ENCODE data around the gene SMYD2.

The SMYD2 gene

GRCh38 chr1:214372092-214372491, 91.1 kb downstream of the SMYD2 start:
- TF ChIP-seq FOXK2 (IDR thresholded peaks at IDR 0.05): no peak
- TF ChIP-seq ZNF384 (IDR thresholded peaks at IDR 0.05): no peak
- TF ChIP-seq L3MBTL2 (conservative IDR thresholded peaks at IDR 0.05): no peak
- no peak for TF ChIP-seq FOXM1 (IDR thresholded peaks at IDR 0.05; ENCODE audit: borderline replicate concordance)
- TF ChIP-seq HDGF (IDR thresholded peaks at IDR 0.05; ENCODE audit: borderline replicate concordance): no peak
- no peak for TF ChIP-seq SP1 (IDR thresholded peaks at IDR 0.05)
- no peak for TF ChIP-seq CTBP1 (IDR thresholded peaks at IDR 0.05; ENCODE audit: borderline replicate concordance)
- no peak for TF ChIP-seq ELF4 (IDR thresholded peaks at IDR 0.05)
- no peak for TF ChIP-seq TARDBP (IDR thresholded peaks at IDR 0.05)
- no peak for TF ChIP-seq BHLHE40 (IDR thresholded peaks at IDR 0.05; ENCODE audit: borderline replicate concordance)
- TF ChIP-seq NFRKB (IDR thresholded peaks at IDR 0.05): no peak
- no peak for TF ChIP-seq SUZ12 (IDR thresholded peaks at IDR 0.05)
- no peak for TF ChIP-seq PKNOX1 (IDR thresholded peaks at IDR 0.05)
- no peak for TF ChIP-seq ARNT (IDR thresholded peaks at IDR 0.05)
- no peak for TF ChIP-seq FOXA1 (IDR thresholded peaks at IDR 0.05)
- no peak for TF ChIP-seq LEF1 (IDR thresholded peaks at IDR 0.05; ENCODE audit: borderline replicate concordance)
- CTCF ChIA-PET: no interaction called here
- DNase-seq (ENCODE audit: extremely low spot score): no peak
- POLR2A ChIA-PET: no interaction called here

GRCh38 chr1:214377485-214377884, 96.5 kb downstream of the SMYD2 start:
- DNase-seq (ENCODE audit: extremely low spot score): no peak
- POLR2A ChIA-PET: no interaction called here
- no peak for TF ChIP-seq SUZ12 (IDR thresholded peaks at IDR 0.05)
- CTCF ChIA-PET: no interaction called here

- DNase-seq (ENCODE audit: extremely low spot score): no peak
- ChIA-PET POLR2A (no interaction called here), CTCF (no interaction called here)
- no peak for TF ChIP-seq ARNT (IDR thresholded peaks at IDR 0.05)
- no peak for TF ChIP-seq FOXK2 (IDR thresholded peaks at IDR 0.05)
- TF ChIP-seq CTBP1 (IDR thresholded peaks at IDR 0.05; ENCODE audit: borderline replicate concordance): no peak
- TF ChIP-seq SUZ12 (IDR thresholded peaks at IDR 0.05): no peak
- no peak for TF ChIP-seq ZNF384 (IDR thresholded peaks at IDR 0.05)
These were observed 96.9 kb downstream of the SMYD2 start for GRCh38 chr1:214377886-214378285.

- TF ChIP-seq CTBP1 (IDR thresholded peaks at IDR 0.05; ENCODE audit: borderline replicate concordance) (no peak), ARNT (IDR thresholded peaks at IDR 0.05) (no peak), L3MBTL2 (conservative IDR thresholded peaks at IDR 0.05) (no peak), PKNOX1 (IDR thresholded peaks at IDR 0.05) (no peak), ZNF384 (IDR thresholded peaks at IDR 0.05) (no peak), SUZ12 (IDR thresholded peaks at IDR 0.05) (no peak), NFRKB (IDR thresholded peaks at IDR 0.05) (no peak), TARDBP (IDR thresholded peaks at IDR 0.05) (no peak), FOXK2 (IDR thresholded peaks at IDR 0.05) (no peak), ELF4 (IDR thresholded peaks at IDR 0.05) (no peak), BHLHE40 (IDR thresholded peaks at IDR 0.05; ENCODE audit: borderline replicate concordance) (no peak), FOXA1 (IDR thresholded peaks at IDR 0.05) (no peak), HDGF (IDR thresholded peaks at IDR 0.05; ENCODE audit: borderline replicate concordance) (no peak), FOXM1 (IDR thresholded peaks at IDR 0.05; ENCODE audit: borderline replicate concordance) (no peak)
- ChIA-PET POLR2A (no interaction called here), CTCF (no interaction called here)
- DNase-seq (ENCODE audit: extremely low spot score): no peak
These were observed 97.5 kb downstream of the SMYD2 start for GRCh38 chr1:214378492-214378891.

- CTCF ChIA-PET: interaction anchor here (1.1 kb wide), 1 partner anchor 178 kb away, joined by 3 read pairs; no protein-coding TSS in a partner anchor
These were observed 98.4 kb downstream of the SMYD2 start for GRCh38 chr1:214379236-214379970.

GRCh38 chr1:214380396-214380795, 99.4 kb downstream of the SMYD2 start:
- TF ChIP-seq PKNOX1 (IDR thresholded peaks at IDR 0.05) (peak; percentile 82), HDGF (IDR thresholded peaks at IDR 0.05; ENCODE audit: borderline replicate concordance) (no peak)
- DNase-seq (ENCODE audit: extremely low spot score): peak; percentile 26
- ChIA-PET POLR2A (no interaction called here), CTCF (interaction anchor here (1.1 kb wide), 1 partner anchor 177 kb away, joined by 3 read pairs; no protein-coding TSS in a partner anchor)

More at GRCh38 chr1:214379236-214379970, 98.4 kb downstream of the SMYD2 start:
- no peak for DNase-seq (ENCODE audit: extremely low spot score)
- TF ChIP-seq FOXA1 (IDR thresholded peaks at IDR 0.05): no peak
- no peak for TF ChIP-seq L3MBTL2 (conservative IDR thresholded peaks at IDR 0.05)
- no peak for TF ChIP-seq HDGF (IDR thresholded peaks at IDR 0.05; ENCODE audit: borderline replicate concordance)
- TF ChIP-seq FOXK2 (IDR thresholded peaks at IDR 0.05): no peak
- no peak for TF ChIP-seq ELF4 (IDR thresholded peaks at IDR 0.05)
- TF ChIP-seq ZNF384 (IDR thresholded peaks at IDR 0.05): no peak
- POLR2A ChIA-PET: no interaction called here
